AG20443 (cell line): Measurements from ENCODE around the gene TACR1.

Experiments
- DNase-seq: peaks from one replicate; pipeline ENCODE4 v3.0.0; 2012; ENCODE audit warnings: low spot score, mixed read lengths

Gene TACR1

GRCh38 chr2:75020476-75020875 is 178.8 kb downstream of the TACR1 start:
- no peak for DNase-seq

- DNase-seq = no peak
These were observed 179.5 kb downstream of the TACR1 start for GRCh38 chr2:75019790-75020189.

GRCh38 chr2:75018162-75018561 is 181.2 kb downstream of the TACR1 start:
- no peak for DNase-seq

- DNase-seq = no peak
These were observed 187.2 kb downstream of the TACR1 start for GRCh38 chr2:75012080-75012479.

DNA sequence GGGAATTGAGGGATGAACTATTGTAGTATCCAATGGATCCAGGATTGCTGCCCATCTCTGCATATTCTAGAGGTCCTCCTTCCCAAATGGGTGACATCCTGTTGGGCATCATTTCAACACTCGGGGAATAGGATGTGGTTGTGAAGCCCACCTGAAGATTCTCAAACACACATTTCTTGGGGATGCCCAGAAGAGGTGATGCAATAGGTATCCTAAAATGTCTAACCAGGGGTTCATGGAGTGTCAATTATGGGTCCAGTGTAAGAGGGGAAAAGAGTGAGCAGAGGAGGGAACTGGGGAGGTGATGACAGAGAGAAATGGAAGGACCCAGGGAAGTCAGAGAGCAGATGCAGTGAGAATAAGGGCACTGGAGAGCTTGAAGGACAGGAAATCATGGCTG is 188.7 kb downstream of the TACR1 start:
- DNase-seq = no peak

DNA sequence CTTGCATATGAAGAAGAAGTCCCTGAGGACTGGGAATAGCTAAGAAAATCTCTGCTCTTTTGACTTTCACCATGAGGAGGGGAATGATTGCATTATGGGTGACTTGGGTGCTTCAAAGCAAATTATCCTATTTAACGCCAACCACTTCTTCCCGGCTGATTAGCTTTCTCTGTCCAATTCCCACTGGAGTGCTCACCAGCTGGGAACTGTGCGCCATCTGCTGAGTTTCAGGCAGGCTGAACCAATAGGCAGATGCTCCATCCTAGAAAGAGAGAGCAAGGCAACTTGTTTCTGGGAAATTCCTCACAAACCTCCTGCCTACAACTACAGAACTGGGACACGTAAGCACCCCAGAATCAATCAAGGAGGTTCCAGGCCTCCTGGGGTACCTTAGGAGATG is 191.5 kb downstream of the TACR1 start:
- no peak for DNase-seq

GRCh38 chr2:75007061-75007460 is 192.3 kb downstream of the TACR1 start:
- DNase-seq = no peak

GRCh38 chr2:75006041-75006440 is 193.3 kb downstream of the TACR1 start:
- DNase-seq = no peak

- DNase-seq = no peak
These were observed 195.5 kb downstream of the TACR1 start for GRCh38 chr2:75003773-75004172.

DNA sequence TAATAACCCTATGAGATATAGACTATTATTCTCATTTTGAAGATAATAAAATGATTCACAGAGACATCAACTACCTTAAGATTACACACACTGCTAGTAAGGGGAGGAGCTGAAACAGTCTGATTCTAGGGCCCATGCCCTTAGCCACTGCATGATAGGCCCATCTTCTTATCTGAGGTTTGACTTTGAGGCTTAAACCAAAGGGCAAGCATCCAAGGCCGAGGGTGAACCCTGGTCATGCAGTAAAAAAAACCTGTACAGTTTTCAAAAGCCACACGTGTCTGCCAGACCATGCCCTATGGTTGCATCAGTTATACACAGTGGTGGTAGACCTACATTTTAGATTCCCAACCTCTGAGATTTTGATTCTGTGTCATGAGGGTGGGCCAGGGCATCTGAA is 196.0 kb downstream of the TACR1 start:
- no peak for DNase-seq

DNA sequence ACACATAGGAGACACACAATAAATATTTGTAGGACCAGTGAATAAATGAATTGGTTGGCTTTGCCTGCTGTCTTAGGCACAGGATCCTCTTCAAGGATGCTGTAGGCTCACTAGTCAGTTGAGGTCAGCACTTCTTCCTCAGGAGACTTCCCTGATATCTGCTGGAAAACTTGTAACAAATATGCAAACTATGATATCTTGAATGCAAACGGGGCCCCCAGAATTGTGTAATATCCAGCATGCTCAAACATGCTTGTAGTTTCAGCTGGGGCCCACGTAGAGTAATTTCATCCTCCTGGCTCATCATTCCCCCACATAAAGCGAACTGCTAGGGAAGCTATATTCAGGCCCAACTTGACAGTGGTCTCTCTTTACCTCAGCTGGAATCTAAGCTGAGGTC is 197.3 kb downstream of the TACR1 start:
- no peak for DNase-seq

DNA sequence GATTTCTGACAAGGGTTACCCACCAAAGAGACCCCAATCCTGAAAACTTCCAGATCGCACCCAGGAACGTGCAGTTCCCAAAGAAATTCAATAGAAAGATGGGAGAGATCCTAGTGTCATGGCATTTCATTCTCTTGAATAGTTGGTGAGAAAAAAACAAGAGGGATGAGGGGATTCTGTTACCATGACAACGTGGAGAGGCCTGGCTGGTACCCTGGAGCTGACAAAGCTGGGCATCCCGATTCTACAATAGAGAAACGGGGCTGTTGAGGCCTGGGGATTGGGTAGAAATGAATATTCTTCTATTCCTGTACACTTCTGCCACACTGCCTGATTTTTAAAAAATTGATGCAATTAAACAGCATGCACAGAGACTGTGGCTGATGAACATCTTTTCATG is 199.9 kb downstream of the TACR1 start:
- no peak for DNase-seq
